Measurements from ENCODE around the gene MS4A10.

MS4A10 gene

DNA sequence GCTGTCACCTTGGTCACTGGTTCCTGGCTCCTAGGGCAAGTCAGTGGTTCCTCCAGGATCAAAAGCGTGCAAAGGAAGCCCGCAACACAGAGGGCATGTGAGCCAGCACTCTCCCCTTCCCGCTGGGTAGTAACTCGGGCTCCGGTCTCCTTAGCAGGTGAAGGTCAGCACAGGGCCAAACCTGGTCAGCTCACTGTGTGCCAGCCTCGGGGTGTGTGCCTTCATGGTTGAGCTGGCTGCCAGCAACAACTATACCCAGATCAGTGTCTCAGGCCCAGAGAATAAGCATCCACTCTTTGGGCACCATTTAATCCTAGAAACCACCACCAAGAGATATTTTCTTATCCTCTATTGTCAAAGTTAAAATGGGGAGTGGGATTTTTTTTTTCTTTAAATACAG is 40.7 kb downstream of the MS4A10 start:
- TF ChIP-seq, protein P1, sequence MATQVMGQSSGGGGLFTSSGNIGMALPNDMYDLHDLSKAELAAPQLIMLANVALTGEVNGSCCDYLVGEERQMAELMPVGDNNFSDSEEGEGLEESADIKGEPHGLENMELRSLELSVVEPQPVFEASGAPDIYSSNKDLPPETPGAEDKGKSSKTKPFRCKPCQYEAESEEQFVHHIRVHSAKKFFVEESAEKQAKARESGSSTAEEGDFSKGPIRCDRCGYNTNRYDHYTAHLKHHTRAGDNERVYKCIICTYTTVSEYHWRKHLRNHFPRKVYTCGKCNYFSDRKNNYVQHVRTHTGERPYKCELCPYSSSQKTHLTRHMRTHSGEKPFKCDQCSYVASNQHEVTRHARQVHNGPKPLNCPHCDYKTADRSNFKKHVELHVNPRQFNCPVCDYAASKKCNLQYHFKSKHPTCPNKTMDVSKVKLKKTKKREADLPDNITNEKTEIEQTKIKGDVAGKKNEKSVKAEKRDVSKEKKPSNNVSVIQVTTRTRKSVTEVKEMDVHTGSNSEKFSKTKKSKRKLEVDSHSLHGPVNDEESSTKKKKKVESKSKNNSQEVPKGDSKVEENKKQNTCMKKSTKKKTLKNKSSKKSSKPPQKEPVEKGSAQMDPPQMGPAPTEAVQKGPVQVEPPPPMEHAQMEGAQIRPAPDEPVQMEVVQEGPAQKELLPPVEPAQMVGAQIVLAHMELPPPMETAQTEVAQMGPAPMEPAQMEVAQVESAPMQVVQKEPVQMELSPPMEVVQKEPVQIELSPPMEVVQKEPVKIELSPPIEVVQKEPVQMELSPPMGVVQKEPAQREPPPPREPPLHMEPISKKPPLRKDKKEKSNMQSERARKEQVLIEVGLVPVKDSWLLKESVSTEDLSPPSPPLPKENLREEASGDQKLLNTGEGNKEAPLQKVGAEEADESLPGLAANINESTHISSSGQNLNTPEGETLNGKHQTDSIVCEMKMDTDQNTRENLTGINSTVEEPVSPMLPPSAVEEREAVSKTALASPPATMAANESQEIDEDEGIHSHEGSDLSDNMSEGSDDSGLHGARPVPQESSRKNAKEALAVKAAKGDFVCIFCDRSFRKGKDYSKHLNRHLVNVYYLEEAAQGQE (IDR thresholded peaks at IDR 0.05; ENCODE audit: insufficient read depth in 1 of 2, low read depth in 2 of 2, low read length in 2 of 2): no peak
- TF ChIP-seq POLR2AphosphoS5 (IDR thresholded peaks at IDR 0.05; ENCODE audit: low read depth, low read length) (no peak), SIN3A (IDR thresholded peaks at IDR 0.05; ENCODE audit: borderline replicate concordance, insufficient read depth, low read length) (no peak), FOXP2 (optimal IDR thresholded peaks at IDR 0.05; ENCODE audit: borderline replicate concordance, extremely low read depth, extremely low read length, insufficient read depth) (no peak), TAF1 (IDR thresholded peaks at IDR 0.05; ENCODE audit: borderline replicate concordance, insufficient read depth, low read length) (no peak)

DNA sequence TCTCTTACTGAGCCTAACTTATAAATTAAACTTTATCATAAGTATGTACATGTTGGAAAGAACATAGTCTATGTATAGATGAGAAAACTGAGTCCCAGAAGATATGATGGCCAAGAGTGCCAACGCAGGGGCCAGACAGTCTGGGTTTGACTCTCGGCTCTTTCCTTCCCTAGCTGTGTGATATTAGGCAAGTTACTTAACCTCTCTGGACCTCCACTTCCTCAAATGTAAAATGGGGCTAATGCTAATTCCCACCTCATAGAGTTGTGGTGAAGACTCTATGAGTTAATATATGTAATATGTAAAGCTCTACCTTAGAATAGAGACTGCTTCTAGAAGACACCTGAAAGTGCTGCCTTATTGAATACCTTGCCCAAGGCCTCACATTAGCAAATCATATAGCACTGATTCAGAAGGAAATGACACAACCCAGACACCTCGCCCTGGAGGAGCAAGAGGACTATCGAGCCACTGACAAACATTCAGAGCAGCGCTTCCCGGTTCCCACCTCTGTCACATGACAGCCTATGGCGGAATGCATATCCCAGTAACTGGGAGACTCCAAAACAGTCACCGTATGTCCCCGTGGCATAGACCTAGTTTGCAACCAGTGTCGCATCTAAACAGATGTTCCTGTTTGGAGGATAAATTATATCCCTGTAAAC is 45.5 kb downstream of the MS4A10 start:
- TF ChIP-seq FOXP2 (optimal IDR thresholded peaks at IDR 0.05; ENCODE audit: borderline replicate concordance, extremely low read depth, extremely low read length, insufficient read depth) (no peak), SIN3A (IDR thresholded peaks at IDR 0.05; ENCODE audit: borderline replicate concordance, insufficient read depth, low read length) (no peak), TAF1 (IDR thresholded peaks at IDR 0.05; ENCODE audit: borderline replicate concordance, insufficient read depth, low read length) (no peak), POLR2AphosphoS5 (IDR thresholded peaks at IDR 0.05; ENCODE audit: low read depth, low read length) (no peak)
- TF ChIP-seq, protein P1 (IDR thresholded peaks at IDR 0.05; ENCODE audit: insufficient read depth in 1 of 2, low read depth in 2 of 2, low read length in 2 of 2): no peak

DNA sequence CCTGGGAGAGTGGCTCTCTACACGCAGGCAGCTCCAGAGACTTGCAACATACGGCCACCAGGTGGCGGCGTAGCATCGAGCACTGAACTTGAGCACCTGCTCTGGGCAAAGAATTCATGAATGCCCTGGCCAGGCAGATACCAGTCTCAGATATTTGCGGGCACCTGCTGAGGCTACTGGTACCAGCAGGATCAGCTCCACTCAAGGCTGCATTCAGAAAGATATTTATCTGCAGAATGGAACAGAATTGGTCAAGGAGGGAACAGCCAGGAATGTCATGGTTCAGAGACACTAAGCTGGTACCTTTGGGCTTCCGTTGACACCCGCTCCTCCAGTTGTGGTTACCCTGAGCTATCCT is 46.0 kb downstream of the MS4A10 start:
- TF ChIP-seq POLR2AphosphoS5 (IDR thresholded peaks at IDR 0.05; ENCODE audit: low read depth, low read length): no peak
- TF ChIP-seq, protein P1 (IDR thresholded peaks at IDR 0.05; ENCODE audit: insufficient read depth in 1 of 2, low read depth in 2 of 2, low read length in 2 of 2): no peak
- TF ChIP-seq SIN3A (IDR thresholded peaks at IDR 0.05; ENCODE audit: borderline replicate concordance, insufficient read depth, low read length): no peak
- no peak for TF ChIP-seq TAF1 (IDR thresholded peaks at IDR 0.05; ENCODE audit: borderline replicate concordance, insufficient read depth, low read length)
- no peak for TF ChIP-seq FOXP2 (optimal IDR thresholded peaks at IDR 0.05; ENCODE audit: borderline replicate concordance, extremely low read depth, extremely low read length, insufficient read depth)

DNA sequence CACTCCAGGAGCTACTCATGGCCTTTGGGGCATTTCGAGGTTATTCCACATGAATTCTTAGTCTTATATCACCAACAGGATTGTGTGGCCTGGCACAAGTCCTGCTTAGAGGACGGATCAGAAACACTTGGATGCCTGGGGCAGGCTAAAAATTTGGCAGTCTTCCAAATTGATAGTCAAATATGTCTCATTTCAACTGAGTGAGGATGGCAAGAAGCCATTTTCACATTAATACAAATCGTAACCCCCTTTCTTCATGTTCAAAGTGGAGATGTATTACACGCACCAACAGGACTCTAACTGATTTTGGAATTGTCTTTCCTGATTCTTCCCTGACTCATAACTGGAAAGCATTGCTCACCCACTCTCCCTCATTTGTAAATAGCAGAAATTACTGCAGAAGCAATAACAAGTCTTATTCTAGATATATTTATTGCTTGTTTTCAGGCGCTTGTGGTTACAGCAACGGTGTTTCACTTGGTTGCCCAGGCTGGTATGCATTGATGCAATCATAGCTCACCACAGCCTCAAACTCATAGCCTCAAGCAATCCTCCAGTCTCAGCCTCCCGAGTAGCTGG is 46.5 kb downstream of the MS4A10 start:
- TF ChIP-seq TAF1 (IDR thresholded peaks at IDR 0.05; ENCODE audit: borderline replicate concordance, insufficient read depth, low read length) (no peak), POLR2AphosphoS5 (IDR thresholded peaks at IDR 0.05; ENCODE audit: low read depth, low read length) (no peak), FOXP2 (optimal IDR thresholded peaks at IDR 0.05; ENCODE audit: borderline replicate concordance, extremely low read depth, extremely low read length, insufficient read depth) (no peak), SIN3A (IDR thresholded peaks at IDR 0.05; ENCODE audit: borderline replicate concordance, insufficient read depth, low read length) (no peak)
- TF ChIP-seq, protein P1 (IDR thresholded peaks at IDR 0.05; ENCODE audit: insufficient read depth in 1 of 2, low read depth in 2 of 2, low read length in 2 of 2): no peak
